GM12864 (cell line): ENCODE data around the gene PALB2.

Source experiments
- DNase-seq: peaks from one replicate; pipeline ENCODE4 v3.0.0-alpha.2; 2011; ENCODE audit warnings: low read depth
- H3K4me3 ChIP-seq: 2 replicates; pipeline ENCODE4 v1.5.1; 2011; ENCODE audit warnings: mild to moderate bottlenecking, low read depth, low read length, control low read depth
- CTCF ChIP-seq: IDR thresholded peaks from 2 replicates; pipeline ENCODE4 v1.5.1; 2011; ENCODE audit warnings: low read depth, mild to moderate bottlenecking, moderate library complexity, low read length, control low read depth, inconsistent platforms; ENCODE audit errors: missing control alignments

Gene PALB2

GRCh38 chr16:23668225-23668624 is 27.1 kb upstream of the PALB2 start:
- no peak for TF ChIP-seq CTCF
- H3K4me3 ChIP-seq: no peak overlapping the region
- DNase-seq: no peak

GRCh38 chr16:23667355-23667659 is 26.2 kb upstream of the PALB2 start:
- no peak for DNase-seq
- TF ChIP-seq CTCF: no peak
- no peak overlapping the region for H3K4me3 ChIP-seq

- TF ChIP-seq CTCF: no peak
- DNase-seq: no peak
- no peak overlapping the region for H3K4me3 ChIP-seq
These were observed 25.7 kb upstream of the PALB2 start for GRCh38 chr16:23666571-23667354.

- no peak for DNase-seq
- H3K4me3 ChIP-seq: no peak overlapping the region
- no peak for TF ChIP-seq CTCF
These were observed 22.8 kb upstream of the PALB2 start for GRCh38 chr16:23663918-23664317.

- no peak for TF ChIP-seq CTCF
These were observed 10.9 kb upstream of the PALB2 start for GRCh38 chr16:23651943-23652468.

GRCh38 chr16:23650674-23651416 is 9.7 kb upstream of the PALB2 start:
- TF ChIP-seq CTCF: no peak
- DNase-seq: no peak
- no peak overlapping the region; the same call in 1 of the 2 replicates for H3K4me3 ChIP-seq

More at GRCh38 chr16:23651943-23652468, 10.9 kb upstream of the PALB2 start:
- DNase-seq: no peak
- H3K4me3 ChIP-seq: peak overlapping the region; percentile 3; the same call in 1 of the 2 replicates
